Fibroblast of mammary gland (primary cell): ENCODE data around the gene KCTD6.
"Not testable (repeated sequence)": the region's sequence is repeated elsewhere in the genome, so short reads cannot be mapped to it uniquely, and the experiment has no call there.

ENCODE experiments used
- DNase-seq: peaks from one replicate; pipeline ENCODE4 v3.0.0-alpha.2; 2010; ENCODE audit warnings: low read depth
- H3K4me3 ChIP-seq: 2 replicates; pipeline ENCODE4 v1.5.1; 2011; ENCODE audit warnings: low read depth, mild to moderate bottlenecking, low read length, moderate library complexity; ENCODE audit not compliant: control insufficient read depth
- CTCF ChIP-seq: conservative IDR thresholded peaks from 2 replicates; pipeline ENCODE4 v1.5.1; 2011; ENCODE audit warnings: low read depth, low read length, inconsistent platforms; ENCODE audit not compliant: control insufficient read depth, insufficient read depth

The KCTD6 gene

DNA sequence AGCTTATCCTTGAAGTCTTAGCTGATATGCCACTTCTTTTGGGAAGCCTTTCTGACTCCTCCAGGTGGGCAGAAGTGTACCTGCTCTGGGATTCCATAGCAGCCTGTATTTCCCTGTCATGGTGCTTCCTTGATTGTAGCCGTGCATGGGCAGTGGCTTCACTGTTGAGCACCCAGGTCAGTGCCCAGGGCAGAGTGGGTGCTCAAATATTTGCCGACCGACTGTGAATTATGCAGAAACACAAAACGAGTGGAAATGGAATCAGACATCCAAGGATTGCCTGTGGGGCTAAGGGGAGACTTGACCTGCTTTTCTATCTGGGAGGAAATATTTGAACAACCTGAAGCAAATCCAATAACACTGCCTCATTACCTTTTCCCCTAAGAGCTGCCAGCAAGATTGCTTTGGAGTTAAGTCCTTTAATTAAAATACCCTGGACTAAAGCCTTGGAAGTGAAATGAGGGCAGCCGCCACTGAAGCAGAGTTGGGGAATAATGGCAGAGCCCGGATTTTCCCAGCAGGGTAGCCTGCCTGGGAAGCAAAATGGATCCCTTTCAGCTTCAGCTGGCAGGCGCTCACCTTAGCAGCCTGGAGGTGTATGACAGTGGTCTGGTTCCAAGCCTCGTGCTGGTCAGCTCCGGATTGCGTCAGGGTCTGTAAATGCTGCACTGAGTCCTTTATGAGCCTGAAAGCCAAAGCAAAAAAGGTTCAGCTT is 30.2 kb downstream of the KCTD6 start:
- DNase-seq = no peak
- TF ChIP-seq CTCF = no peak
- no peak overlapping the region for H3K4me3 ChIP-seq

- no peak for DNase-seq
- TF ChIP-seq CTCF = no peak
- no peak overlapping the region for H3K4me3 ChIP-seq
Measured at GRCh38 chr3:58522759-58523425, 31.0 kb downstream of the KCTD6 start.

- no peak for TF ChIP-seq CTCF
- no peak overlapping the region for H3K4me3 ChIP-seq
- no peak for DNase-seq
Measured at GRCh38 chr3:58524326-58524888, 32.5 kb downstream of the KCTD6 start.

- DNase-seq = peak; percentile 96
- no peak overlapping the region for H3K4me3 ChIP-seq
- TF ChIP-seq CTCF = no peak
Measured at GRCh38 chr3:58526515-58526957, 34.6 kb downstream of the KCTD6 start.

DNA sequence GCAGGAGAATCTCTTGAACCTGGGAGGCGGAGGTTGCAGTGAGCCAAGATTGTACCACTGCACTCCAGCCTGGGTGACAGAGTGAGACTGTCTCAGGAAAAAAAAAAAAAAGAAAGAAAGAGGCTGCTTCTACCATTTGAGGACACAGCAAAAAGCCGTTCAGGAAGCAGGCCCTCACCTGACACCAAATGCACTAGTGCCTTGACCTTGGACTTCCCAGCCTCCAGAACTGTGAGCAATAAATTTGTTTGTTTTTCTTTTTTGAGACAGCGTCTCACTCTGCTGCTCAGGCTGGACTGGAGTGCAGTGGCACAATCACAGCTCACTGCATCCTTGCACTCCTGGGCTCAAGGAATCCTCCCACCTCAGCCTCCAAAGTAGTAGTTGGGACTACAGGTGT is 35.5 kb downstream of the KCTD6 start:
- H3K4me3 ChIP-seq, DNase-seq: not testable (repeated sequence)

- DNase-seq = peak; percentile 42
- no peak for TF ChIP-seq CTCF
- no peak overlapping the region for H3K4me3 ChIP-seq
Measured at GRCh38 chr3:58528629-58529028, 36.7 kb downstream of the KCTD6 start.
